ENCODE measurements around the gene CERS1.
A peak's percentile ranks its signal among the peaks of the same experiment; 100 is the strongest.

CERS1 gene

GRCh38 chr19:18852648-18853047 lies 43.3 kb downstream of the CERS1 start:
- Histone ChIP-seq H3K4me3 (ENCODE audit: low read length) (no peak overlapping the region), H3K9ac (ENCODE audit: low read length) (no peak overlapping the region), H4K20me1 (ENCODE audit: insufficient read depth, low read length) (peaks cover 50% of the 10 kb centered on the region), H3K36me3 (replicated peaks; ENCODE audit: low read depth, low read length) (peaks cover 94% of the 10 kb centered on the region), H2AFZ (ENCODE audit: low read depth, low read length) (no peak overlapping the region), H3K27ac (ENCODE audit: low read length) (no peak overlapping the region), H3K4me2 (ENCODE audit: low read length) (no peak overlapping the region), H3K4me1 (ENCODE audit: low read length) (peaks cover 27% of the 10 kb centered on the region), H3K9me3 (ENCODE audit: insufficient read depth, low read length) (no peaks in the 10 kb centered on the region), H3K27me3 (ENCODE audit: low read depth, low read length) (no peaks in the 10 kb centered on the region), H3K79me2 (ENCODE audit: low read length) (peaks cover 44% of the 10 kb centered on the region)
- TF ChIP-seq EZH2phosphoT487 (IDR thresholded peaks at IDR 0.05; ENCODE audit: low read depth): no peak

- no peak overlapping the region for H2AFZ ChIP-seq (ENCODE audit: low read depth, low read length)
- no peak overlapping the region for H3K27ac ChIP-seq (ENCODE audit: low read length)
- no peak overlapping the region for H3K4me2 ChIP-seq (ENCODE audit: low read length)
- H3K4me3 ChIP-seq (ENCODE audit: low read length): no peak overlapping the region
- H4K20me1 ChIP-seq (ENCODE audit: insufficient read depth, low read length): peaks cover 58% of the 10 kb centered on the region
- no peak overlapping the region for H3K9ac ChIP-seq (ENCODE audit: low read length)
- H3K79me2 ChIP-seq (ENCODE audit: low read length): peaks cover 53% of the 10 kb centered on the region
- peaks cover 29% of the 10 kb centered on the region for H3K4me1 ChIP-seq (ENCODE audit: low read length)
- TF ChIP-seq CTCF (IDR thresholded peaks at IDR 0.05; ENCODE audit: low read depth, low read length): no peak
- TF ChIP-seq EZH2phosphoT487 (IDR thresholded peaks at IDR 0.05; ENCODE audit: low read depth): no peak
- H3K36me3 ChIP-seq (replicated peaks; ENCODE audit: low read depth, low read length): peaks cover 90% of the 10 kb centered on the region
- H3K9me3 ChIP-seq (ENCODE audit: insufficient read depth, low read length): no peaks in the 10 kb centered on the region
- no peaks in the 10 kb centered on the region for H3K27me3 ChIP-seq (ENCODE audit: low read depth, low read length)
Observed at GRCh38 chr19:18851673-18852325, 44.2 kb downstream of the CERS1 start.

- Histone ChIP-seq H3K79me2 (ENCODE audit: low read length) (peaks cover 64% of the 10 kb centered on the region), H3K9me3 (ENCODE audit: insufficient read depth, low read length) (no peaks in the 10 kb centered on the region), H3K4me2 (ENCODE audit: low read length) (no peak overlapping the region), H3K4me3 (ENCODE audit: low read length) (no peak overlapping the region), H3K36me3 (replicated peaks; ENCODE audit: low read depth, low read length) (peaks cover 82% of the 10 kb centered on the region), H2AFZ (ENCODE audit: low read depth, low read length) (no peak overlapping the region), H3K27me3 (ENCODE audit: low read depth, low read length) (no peaks in the 10 kb centered on the region), H4K20me1 (ENCODE audit: insufficient read depth, low read length) (peaks cover 69% of the 10 kb centered on the region), H3K4me1 (ENCODE audit: low read length) (peaks cover 29% of the 10 kb centered on the region), H3K9ac (ENCODE audit: low read length) (no peak overlapping the region), H3K27ac (ENCODE audit: low read length) (peak overlapping the region; percentile 46; the same call in 1 of the 2 replicates)
- TF ChIP-seq CTCF (IDR thresholded peaks at IDR 0.05; ENCODE audit: low read depth, low read length) (no peak), EZH2phosphoT487 (IDR thresholded peaks at IDR 0.05; ENCODE audit: low read depth) (no peak)
Observed at GRCh38 chr19:18850471-18851375, 45.2 kb downstream of the CERS1 start.

GRCh38 chr19:18849838-18850400 lies 46.0 kb downstream of the CERS1 start:
- no peaks in the 10 kb centered on the region for H3K27me3 ChIP-seq (ENCODE audit: low read depth, low read length)
- H3K27ac ChIP-seq (ENCODE audit: low read length): peak overlapping the region; percentile 46
- peaks cover 77% of the 10 kb centered on the region for H4K20me1 ChIP-seq (ENCODE audit: insufficient read depth, low read length)
- peak overlapping the region; percentile 23; the same call in 1 of the 2 replicates for H3K9ac ChIP-seq (ENCODE audit: low read length)
- H3K9me3 ChIP-seq (ENCODE audit: insufficient read depth, low read length): no peaks in the 10 kb centered on the region
- peak overlapping the region; percentile 20; the same call in 1 of the 2 replicates for H3K4me3 ChIP-seq (ENCODE audit: low read length)
- TF ChIP-seq CTCF (IDR thresholded peaks at IDR 0.05; ENCODE audit: low read depth, low read length): no peak
- no peak for TF ChIP-seq EZH2phosphoT487 (IDR thresholded peaks at IDR 0.05; ENCODE audit: low read depth)
- no peak overlapping the region for H2AFZ ChIP-seq (ENCODE audit: low read depth, low read length)
- peak overlapping the region; percentile 62 for H3K4me2 ChIP-seq (ENCODE audit: low read length)
- peaks cover 79% of the 10 kb centered on the region for H3K36me3 ChIP-seq (replicated peaks; ENCODE audit: low read depth, low read length)
- peaks cover 72% of the 10 kb centered on the region for H3K79me2 ChIP-seq (ENCODE audit: low read length)
- H3K4me1 ChIP-seq (ENCODE audit: low read length): peaks cover 29% of the 10 kb centered on the region
